ENCODE measurements around the gene CX3CL1. TPM values are rescaled to one million over a fixed set of nuclear protein-coding genes. Genes with fewer than 3 reads are reported as not detected.

Gene CX3CL1
- total and polyA plus RNA-seq, 2 of the 13 experiments (the other 11 are each of a cell fraction or from before 2014, with no cell fraction given) = 57.3 to 60.8 TPM

DNA sequence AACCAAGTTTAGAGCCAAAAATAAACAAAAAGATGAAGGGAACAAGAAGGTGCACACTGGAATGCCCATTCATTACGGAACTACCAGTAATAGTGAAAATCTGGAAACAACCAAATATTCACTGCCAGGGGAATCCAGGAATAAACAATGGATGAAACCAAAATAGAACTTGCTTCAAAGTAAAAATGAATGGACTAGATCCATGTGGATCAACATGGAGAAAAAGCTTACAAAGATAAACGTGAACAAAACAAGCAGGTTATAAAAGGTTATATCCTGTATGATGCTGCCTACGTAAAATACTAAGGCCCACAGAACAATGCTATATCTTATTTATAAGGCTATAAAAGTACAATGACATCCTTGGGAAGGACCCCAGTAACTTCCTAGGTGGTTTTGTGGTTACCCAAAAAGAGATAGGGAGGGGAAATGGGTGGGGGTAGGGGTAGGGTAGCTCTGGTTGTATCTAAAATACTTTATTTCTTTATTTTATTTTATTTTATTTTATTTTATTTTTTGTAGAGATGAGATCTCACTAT, 26.6 kb upstream of the CX3CL1 start (continued):
- TF ChIP-seq ARNT2 (CRISPR knock-in tag; IDR thresholded peaks at IDR 0.05; ENCODE audit: low read depth) (no peak), SYNCRIP (IDR thresholded peaks at IDR 0.05; ENCODE audit: insufficient read depth, low read depth, low read length) (no peak), WIZ (CRISPR knock-in tag; IDR thresholded peaks at IDR 0.05) (no peak)

DNA sequence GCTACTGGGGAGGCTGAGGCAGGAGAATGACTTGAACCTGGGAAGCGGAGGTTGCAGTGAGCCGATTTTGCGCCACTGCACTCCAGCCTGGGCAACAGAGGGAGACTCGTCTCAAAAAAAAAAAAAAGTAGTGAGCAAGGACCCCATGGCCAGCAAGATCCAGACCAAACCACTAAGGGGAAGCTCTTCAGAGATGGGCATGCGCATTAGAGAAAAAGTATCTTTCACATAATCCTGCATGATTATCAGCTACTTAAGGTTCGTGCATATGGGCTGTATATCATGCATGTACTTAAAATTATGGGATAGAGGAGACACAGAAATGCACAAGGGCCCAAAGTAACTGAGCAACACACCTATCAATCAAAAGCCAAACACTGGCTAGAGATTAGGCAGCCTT, 24.4 kb upstream of the CX3CL1 start:
- peaks cover 0 to 4% of the 10 kb centered on the region in 2 experiments; a peak in 3 of 5 replicates for H3K27me3 ChIP-seq (ENCODE audit: control insufficient read depth in 1 of 2, insufficient read depth in 2 of 2, low read length in 2 of 2)
- H3K4me3 ChIP-seq (replicated peaks in 1 of 3; ENCODE audit: insufficient read depth in 1 of 3, low read depth in 2 of 3, low read length in 3 of 3) = no peak overlapping the region
- no peaks in the 10 kb centered on the region for H4K20me1 ChIP-seq (ENCODE audit: insufficient read depth, low read length)
- H3K9ac ChIP-seq (ENCODE audit: insufficient read depth, low read depth, low read length) = no peak overlapping the region
- H3K9me3 ChIP-seq (ENCODE audit: low read length) = no peaks in the 10 kb centered on the region
- no peak overlapping the region for H3K4me2 ChIP-seq (ENCODE audit: low read depth, low read length)
- in situ Hi-C loops (cut with HindIII; ENCODE audit: extremely low pct_ligation_motif_present, low pct_unique_long_range_greater_than_20kb) = no loop called here
- no peak overlapping the region for H3K27ac ChIP-seq (ENCODE audit: extremely low read length, insufficient read depth, low read length)
- no peaks in the 10 kb centered on the region for H3K36me3 ChIP-seq (replicated peaks in 1 of 2; ENCODE audit: control insufficient read depth in 1 of 2, insufficient read depth in 2 of 2, low read length in 2 of 2)
- TF ChIP-seq NBN (conservative IDR thresholded peaks at IDR 0.05) (no peak), JUND (CRISPR knock-in tag; IDR thresholded peaks at IDR 0.05) (no peak), ARNTL (CRISPR knock-in tag; IDR thresholded peaks at IDR 0.05) (no peak)
- H2AFZ ChIP-seq (ENCODE audit: low read length) = no peak overlapping the region
- WGBS (ENCODE audit: low lambda C conversion rate) = 41% methylated on average over 6 of the region's 6 CpGs
- BruUV-seq (replicated peaks) = no TSS peak
- no peak for ATAC-seq
- no peak for FAIRE-seq
- CTCF ChIA-PET (ENCODE audit: low intra/inter-chr PET ratio, low total read pairs) = no interaction called here
- POLR2A ChIA-PET = interaction anchor here (0.8 kb wide), 1 partner anchor 25 kb away, joined by 3 read pairs; the partner anchor contains the start of gene CX3CL1
- H3K79me2 ChIP-seq (ENCODE audit: insufficient read depth, low read length) = no peaks in the 10 kb centered on the region
- intact Hi-C loops (cut with micrococcal nuclease; ENCODE audit: unreplicated experiment) = no loop called here
- DNase-seq (ENCODE audit: low spot score) = no peak
- peaks cover 32% of the 10 kb centered on the region for H3K4me1 ChIP-seq (ENCODE audit: insufficient read depth, low read length)

DNA sequence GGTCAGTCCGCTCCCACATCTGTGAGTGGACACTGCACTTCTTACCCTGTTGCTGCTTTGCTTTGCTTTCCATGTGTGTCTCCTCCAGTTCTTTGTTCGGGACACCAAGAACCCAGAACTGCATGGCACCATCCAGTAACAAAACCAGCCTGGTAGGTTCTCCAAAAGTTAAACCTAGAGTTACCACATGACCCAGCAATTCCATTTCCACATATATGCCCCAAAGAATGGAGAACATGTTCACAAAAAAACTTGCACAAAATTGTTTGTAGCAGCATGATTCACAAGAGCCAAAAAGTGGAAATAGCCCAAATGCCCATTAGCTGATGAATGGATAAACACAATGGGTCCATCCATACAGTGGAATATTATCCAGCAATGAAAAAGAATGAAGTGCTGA, 24.0 kb upstream of the CX3CL1 start:
- Histone ChIP-seq H3K79me2 (ENCODE audit: insufficient read depth, low read length) (no peaks in the 10 kb centered on the region), H4K20me1 (ENCODE audit: insufficient read depth, low read length) (no peaks in the 10 kb centered on the region), H3K27me3 (ENCODE audit: control insufficient read depth in 1 of 2, insufficient read depth in 2 of 2, low read length in 2 of 2) (peaks cover 0 to 4% of the 10 kb centered on the region in 2 experiments; a peak in 3 of 5 replicates), H3K4me1 (ENCODE audit: insufficient read depth, low read length) (peaks cover 27% of the 10 kb centered on the region), H3K9me3 (ENCODE audit: low read length) (no peaks in the 10 kb centered on the region), H3K9ac (ENCODE audit: insufficient read depth, low read depth, low read length) (no peak overlapping the region), H3K4me3 (replicated peaks in 1 of 3; ENCODE audit: insufficient read depth in 1 of 3, low read depth in 2 of 3, low read length in 3 of 3) (no peak overlapping the region), H2AFZ (ENCODE audit: low read length) (no peak overlapping the region), H3K4me2 (ENCODE audit: low read depth, low read length) (no peak overlapping the region), H3K36me3 (replicated peaks in 1 of 2; ENCODE audit: control insufficient read depth in 1 of 2, insufficient read depth in 2 of 2, low read length in 2 of 2) (no peaks in the 10 kb centered on the region), H3K27ac (ENCODE audit: extremely low read length, insufficient read depth, low read length) (no peak overlapping the region)
- TF ChIP-seq, protein P1, sequence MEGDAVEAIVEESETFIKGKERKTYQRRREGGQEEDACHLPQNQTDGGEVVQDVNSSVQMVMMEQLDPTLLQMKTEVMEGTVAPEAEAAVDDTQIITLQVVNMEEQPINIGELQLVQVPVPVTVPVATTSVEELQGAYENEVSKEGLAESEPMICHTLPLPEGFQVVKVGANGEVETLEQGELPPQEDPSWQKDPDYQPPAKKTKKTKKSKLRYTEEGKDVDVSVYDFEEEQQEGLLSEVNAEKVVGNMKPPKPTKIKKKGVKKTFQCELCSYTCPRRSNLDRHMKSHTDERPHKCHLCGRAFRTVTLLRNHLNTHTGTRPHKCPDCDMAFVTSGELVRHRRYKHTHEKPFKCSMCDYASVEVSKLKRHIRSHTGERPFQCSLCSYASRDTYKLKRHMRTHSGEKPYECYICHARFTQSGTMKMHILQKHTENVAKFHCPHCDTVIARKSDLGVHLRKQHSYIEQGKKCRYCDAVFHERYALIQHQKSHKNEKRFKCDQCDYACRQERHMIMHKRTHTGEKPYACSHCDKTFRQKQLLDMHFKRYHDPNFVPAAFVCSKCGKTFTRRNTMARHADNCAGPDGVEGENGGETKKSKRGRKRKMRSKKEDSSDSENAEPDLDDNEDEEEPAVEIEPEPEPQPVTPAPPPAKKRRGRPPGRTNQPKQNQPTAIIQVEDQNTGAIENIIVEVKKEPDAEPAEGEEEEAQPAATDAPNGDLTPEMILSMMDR (CRISPR knock-in tag; IDR thresholded peaks at IDR 0.05) = peak; percentile 32
- TF ChIP-seq TCF7L2 (IDR thresholded peaks at IDR 0.05; ENCODE audit: low read depth, low read length) = no peak
- in situ Hi-C loops (cut with HindIII; ENCODE audit: extremely low pct_ligation_motif_present, low pct_unique_long_range_greater_than_20kb) = no loop called here
- no peak for ATAC-seq
- intact Hi-C loops (cut with micrococcal nuclease; ENCODE audit: unreplicated experiment) = no loop called here
- DNase-seq (ENCODE audit: low spot score) = no peak
- WGBS (ENCODE audit: low lambda C conversion rate) = 80% methylated on average over 2 of the region's 2 CpGs
- ChIA-PET POLR2A (interaction anchor here (0.8 kb wide), 1 partner anchor 24 kb away, joined by 3 read pairs; the partner anchor contains the start of gene CX3CL1), CTCF (ENCODE audit: low intra/inter-chr PET ratio, low total read pairs) (no interaction called here)
- no peak for FAIRE-seq
- no TSS peak for BruUV-seq (replicated peaks)

Data from HepG2 (cell line).